ENCODE results near the gene MKRN2OS. TPM values are rescaled to one million over a fixed set of nuclear protein-coding genes. Genes with fewer than 3 reads are reported as not detected.

MKRN2OS gene
- total RNA-seq, 4 donors from 2014 or later, result not detected

- H3K27me3 ChIP-seq, result no peaks in the 10 kb centered on the region
- intact Hi-C loops (cut with DNase I; ENCODE audit: low total_unique reads), result no loop called here
- H3K4me3 ChIP-seq, result no peak overlapping the region
- no peaks in the 10 kb centered on the region for H3K36me3 ChIP-seq
- H3K27ac ChIP-seq, result no peak overlapping the region
- TF ChIP-seq CTCF (IDR thresholded peaks at IDR 0.05), result no peak
- TF ChIP-seq POLR2A (IDR thresholded peaks at IDR 0.05), result no peak
- H3K9me3 ChIP-seq, result peaks cover 0 to 13% of the 10 kb centered on the region in 2 donors
- no peak for DNase-seq
- H3K4me1 ChIP-seq, result no peaks in the 10 kb centered on the region
These were observed 23.4 kb upstream of the MKRN2OS start for GRCh38 chr3:12568747-12569146.

- no peaks in the 10 kb centered on the region for H3K4me1 ChIP-seq
- H3K36me3 ChIP-seq, result no peaks in the 10 kb centered on the region
- no peak for DNase-seq
- peaks cover 0 to 13% of the 10 kb centered on the region in 2 donors for H3K9me3 ChIP-seq
- TF ChIP-seq POLR2A (IDR thresholded peaks at IDR 0.05), result no peak
- no peak for TF ChIP-seq CTCF (IDR thresholded peaks at IDR 0.05)
- no peaks in the 10 kb centered on the region for H3K27me3 ChIP-seq
- no peak overlapping the region for H3K4me3 ChIP-seq
- intact Hi-C loops (cut with DNase I; ENCODE audit: low total_unique reads), result no loop called here
- no peak overlapping the region for H3K27ac ChIP-seq
These were observed 21.7 kb upstream of the MKRN2OS start for GRCh38 chr3:12566976-12567375.

DNA sequence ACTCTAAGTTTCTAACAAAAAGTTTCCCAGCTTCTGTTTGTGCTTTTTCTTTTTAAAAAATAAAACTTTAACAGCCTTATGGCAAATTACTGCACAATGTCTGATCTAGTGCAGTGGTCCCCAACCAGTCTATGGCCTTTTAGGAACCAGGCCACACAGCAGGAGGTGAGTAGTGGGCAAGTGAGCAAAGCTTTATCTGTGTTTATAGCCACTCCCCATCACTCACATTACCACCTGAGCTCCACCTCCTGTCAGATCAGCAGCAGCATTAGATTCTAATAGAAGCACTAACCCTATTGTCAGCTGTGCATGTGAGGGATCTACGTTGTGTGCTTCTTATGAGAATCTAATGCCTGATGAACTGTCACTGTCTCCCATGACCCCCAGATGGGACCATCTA, 17.2 kb upstream of the MKRN2OS start:
- H3K27ac ChIP-seq, result no peak overlapping the region
- intact Hi-C loops (cut with DNase I; ENCODE audit: low total_unique reads), result no loop called here
- no peaks in the 10 kb centered on the region for H3K27me3 ChIP-seq
- H3K9me3 ChIP-seq, result peaks cover 0 to 13% of the 10 kb centered on the region in 2 donors
- TF ChIP-seq POLR2A (IDR thresholded peaks at IDR 0.05) (no peak), CTCF (IDR thresholded peaks at IDR 0.05) (no peak)
- H3K4me3 ChIP-seq, result no peak overlapping the region
- no peaks in the 10 kb centered on the region for H3K36me3 ChIP-seq
- H3K4me1 ChIP-seq, result peaks cover 5 to 7% of the 10 kb centered on the region in 2 donors
- DNase-seq, result no peak

GRCh38 chr3:12561397-12561796, 16.1 kb upstream of the MKRN2OS start:
- intact Hi-C loops (cut with DNase I; ENCODE audit: low total_unique reads), result no loop called here
- H3K27ac ChIP-seq, result no peak overlapping the region
- peaks cover 0 to 6% of the 10 kb centered on the region in 2 donors for H3K9me3 ChIP-seq
- H3K4me3 ChIP-seq, result no peak overlapping the region
- TF ChIP-seq POLR2A (IDR thresholded peaks at IDR 0.05) (no peak), CTCF (IDR thresholded peaks at IDR 0.05) (no peak)
- H3K27me3 ChIP-seq, result no peaks in the 10 kb centered on the region
- peaks cover 5 to 7% of the 10 kb centered on the region in 2 donors for H3K4me1 ChIP-seq
- no peak for DNase-seq
- no peaks in the 10 kb centered on the region for H3K36me3 ChIP-seq

DNA sequence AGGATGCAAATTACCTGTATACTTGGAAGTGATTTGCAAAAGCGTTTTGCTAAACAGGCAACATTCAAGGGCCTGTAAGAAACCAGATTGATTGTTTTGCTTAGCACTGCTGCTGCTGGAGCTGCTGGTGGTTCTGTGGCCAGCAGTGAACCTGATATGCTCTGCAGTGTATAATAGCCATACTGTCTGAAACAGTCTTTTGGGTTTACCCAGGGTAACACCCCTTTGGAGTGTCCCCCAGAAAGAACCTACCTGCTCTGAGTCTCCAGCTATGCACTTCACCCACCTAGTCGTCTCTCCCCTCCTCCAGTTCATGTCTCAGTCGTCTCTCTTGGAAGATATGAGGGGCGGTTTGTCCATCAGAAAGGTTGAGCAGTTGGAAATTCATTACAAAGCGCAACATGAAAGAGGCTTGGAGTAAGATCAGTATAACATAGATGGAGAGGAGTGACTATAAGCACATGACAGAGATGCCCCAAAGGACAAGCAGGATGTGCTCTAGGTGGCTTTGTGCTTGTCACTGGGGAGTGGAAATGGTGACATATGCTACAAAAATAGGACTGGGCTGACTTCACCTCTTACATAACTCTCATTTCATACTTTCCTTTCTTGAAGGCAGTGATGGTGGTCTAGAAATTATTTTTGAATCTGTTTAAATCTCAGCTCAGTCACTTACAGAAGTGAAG, 15.3 kb upstream of the MKRN2OS start:
- no peak for DNase-seq
- peaks cover 0 to under 1% of the 10 kb centered on the region in 2 donors for H3K9me3 ChIP-seq
- no peaks in the 10 kb centered on the region for H3K27me3 ChIP-seq
- H3K27ac ChIP-seq, result no peak overlapping the region
- no peak overlapping the region for H3K4me3 ChIP-seq
- no peaks in the 10 kb centered on the region for H3K36me3 ChIP-seq
- TF ChIP-seq CTCF (IDR thresholded peaks at IDR 0.05) (no peak), POLR2A (IDR thresholded peaks at IDR 0.05) (no peak)
- H3K4me1 ChIP-seq, result peaks cover 5 to 7% of the 10 kb centered on the region in 2 donors
- intact Hi-C loops (cut with DNase I; ENCODE audit: low total_unique reads), result no loop called here
